Dermis microvascular lymphatic vessel endothelial cell (primary cell): Measurements from ENCODE around the gene SCGB1C1. TPM values are rescaled to one million over a fixed set of nuclear protein-coding genes. Genes with fewer than 3 reads are reported as not detected.
"Not testable (repeated sequence)": the region's sequence is repeated elsewhere in the genome, so short reads cannot be mapped to it uniquely, and the experiment has no call there.

ENCODE experiments used
- DNase-seq, 2 donors: peaks; one replicate each; pipeline versions ENCODE4 v3.0.0 to v3.0.0-alpha.2; 2010; ENCODE audit warnings: low read depth in 2 of 2
- total RNA-seq: library from RNA; depleted of rRNA; stranded (reverse); fragments of >200 nt; gene quantifications from 2 replicates; pipeline ENCODE4 v1.2.1, GENCODE V29; 2014

Gene SCGB1C1
- total RNA-seq, 1 donor from 2014 or later, result not detected

DNA sequence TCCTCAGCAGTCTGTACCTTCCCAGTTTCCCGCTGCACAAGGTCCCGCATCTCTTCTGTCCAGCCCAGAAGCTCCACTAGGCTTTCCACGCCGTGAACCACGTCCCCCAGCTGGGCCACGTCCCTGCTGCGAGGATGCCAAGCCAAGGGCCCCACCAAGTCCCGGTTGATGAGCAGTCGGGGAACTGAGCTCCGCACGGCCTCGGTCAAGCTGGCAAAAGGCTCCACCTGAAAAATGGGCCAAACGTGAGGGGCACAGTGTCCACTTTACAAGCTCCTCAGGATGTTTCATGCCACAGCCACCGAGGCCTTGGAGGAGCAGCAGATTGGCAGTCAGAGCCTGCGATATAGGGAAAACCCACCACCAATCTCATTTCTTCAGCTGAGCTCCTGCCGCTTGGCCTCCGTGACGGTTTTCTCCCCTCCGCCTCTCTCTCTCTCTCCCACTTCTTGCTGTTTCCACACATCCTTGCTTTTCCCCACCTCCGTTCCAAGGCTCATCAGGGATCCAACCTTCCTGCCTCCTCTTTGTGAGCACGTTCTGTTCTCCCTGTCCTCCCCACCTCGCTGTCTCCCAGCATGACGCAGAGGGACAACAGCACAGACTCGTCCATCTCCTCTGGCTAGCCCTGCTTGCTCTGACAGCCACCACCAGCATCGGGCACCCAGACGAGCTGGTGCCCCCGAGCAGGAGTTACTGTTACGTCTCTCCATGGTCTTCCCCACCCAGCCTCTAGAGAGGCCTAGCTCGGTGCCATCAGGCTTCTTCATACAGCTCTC lies 26.1 kb downstream of the SCGB1C1 start:
- DNase-seq, result no peak

DNA sequence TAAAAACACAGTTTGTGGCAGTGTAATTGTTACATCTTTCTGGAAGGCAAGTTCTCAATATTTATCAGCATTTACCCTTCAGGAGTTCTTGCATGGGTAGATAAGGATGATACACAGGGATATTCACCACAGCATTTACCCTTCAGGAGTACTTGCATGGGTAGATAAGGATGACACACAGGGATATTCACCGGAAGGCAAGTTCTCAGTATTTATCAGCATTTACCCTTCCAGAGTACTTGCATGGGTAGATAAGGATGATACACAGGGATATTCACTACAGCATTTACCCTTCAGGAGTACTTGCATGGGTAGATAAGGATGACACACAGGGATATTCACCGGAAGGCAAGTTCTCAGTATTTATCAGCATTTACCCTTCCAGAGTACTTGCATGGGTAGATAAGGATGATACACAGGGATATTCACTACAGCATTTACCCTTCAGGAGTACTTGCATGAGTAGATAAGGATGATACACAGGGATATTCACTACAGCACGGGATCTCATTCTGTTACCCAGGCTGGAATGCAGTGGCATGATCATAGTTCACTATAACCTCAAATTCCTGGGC lies 27.9 kb downstream of the SCGB1C1 start:
- not testable (repeated sequence) for DNase-seq

DNA sequence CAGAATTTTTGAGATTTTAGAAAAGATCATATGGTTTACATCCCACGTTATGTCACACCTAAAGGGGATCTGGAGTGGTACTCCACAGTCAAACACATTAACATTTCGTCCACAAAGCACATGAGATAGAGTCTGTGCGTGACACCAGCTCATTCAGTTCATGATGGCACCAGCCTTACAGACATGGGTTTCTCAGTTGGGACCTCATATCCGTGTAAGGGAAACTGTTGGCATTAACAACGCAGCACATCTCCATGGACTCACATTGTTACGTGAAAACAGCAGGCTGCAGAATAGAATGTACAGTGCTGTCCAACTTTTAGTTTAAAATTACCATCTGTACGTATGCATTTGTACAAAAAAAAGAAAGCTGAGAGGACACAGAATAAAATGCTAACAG lies 28.7 kb downstream of the SCGB1C1 start:
- DNase-seq, result no peak

DNA sequence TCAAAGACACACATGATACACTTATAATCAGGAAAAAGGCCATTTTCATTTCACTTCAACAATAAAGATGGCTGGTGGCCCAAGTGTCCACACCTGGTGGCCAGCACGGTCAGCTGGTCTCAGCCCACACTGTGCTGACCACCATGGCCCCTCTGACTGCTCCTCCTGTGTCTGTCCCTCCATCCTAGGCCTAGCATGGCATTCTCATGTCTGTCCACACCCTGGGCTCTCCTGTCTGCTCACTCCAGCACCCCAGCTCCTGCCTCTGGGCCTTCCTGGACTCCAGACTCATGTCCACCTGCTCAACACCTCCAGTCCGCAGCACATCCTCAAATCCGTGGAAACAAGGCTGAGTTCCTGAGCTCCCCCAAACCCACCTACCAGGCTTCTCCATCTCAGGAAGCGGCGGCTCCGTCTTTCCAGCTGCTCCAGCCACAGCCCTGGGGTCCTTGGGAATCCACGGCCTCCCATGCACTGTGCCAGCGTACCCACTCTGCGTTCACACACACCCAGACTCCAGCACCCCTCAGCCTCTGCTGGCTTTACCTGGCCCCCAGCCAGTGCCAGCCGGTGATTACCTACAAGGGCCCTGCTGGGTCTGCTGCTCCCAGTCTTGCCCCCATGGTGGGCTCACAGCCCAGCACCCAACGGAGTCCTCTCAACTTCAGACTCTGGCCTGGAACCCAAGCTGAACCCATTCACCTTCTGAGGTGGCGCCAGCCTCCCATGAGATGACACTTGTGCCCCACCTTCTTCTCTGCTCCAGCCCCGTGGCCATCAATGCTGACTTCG lies 29.3 kb downstream of the SCGB1C1 start:
- no peak for DNase-seq

DNA sequence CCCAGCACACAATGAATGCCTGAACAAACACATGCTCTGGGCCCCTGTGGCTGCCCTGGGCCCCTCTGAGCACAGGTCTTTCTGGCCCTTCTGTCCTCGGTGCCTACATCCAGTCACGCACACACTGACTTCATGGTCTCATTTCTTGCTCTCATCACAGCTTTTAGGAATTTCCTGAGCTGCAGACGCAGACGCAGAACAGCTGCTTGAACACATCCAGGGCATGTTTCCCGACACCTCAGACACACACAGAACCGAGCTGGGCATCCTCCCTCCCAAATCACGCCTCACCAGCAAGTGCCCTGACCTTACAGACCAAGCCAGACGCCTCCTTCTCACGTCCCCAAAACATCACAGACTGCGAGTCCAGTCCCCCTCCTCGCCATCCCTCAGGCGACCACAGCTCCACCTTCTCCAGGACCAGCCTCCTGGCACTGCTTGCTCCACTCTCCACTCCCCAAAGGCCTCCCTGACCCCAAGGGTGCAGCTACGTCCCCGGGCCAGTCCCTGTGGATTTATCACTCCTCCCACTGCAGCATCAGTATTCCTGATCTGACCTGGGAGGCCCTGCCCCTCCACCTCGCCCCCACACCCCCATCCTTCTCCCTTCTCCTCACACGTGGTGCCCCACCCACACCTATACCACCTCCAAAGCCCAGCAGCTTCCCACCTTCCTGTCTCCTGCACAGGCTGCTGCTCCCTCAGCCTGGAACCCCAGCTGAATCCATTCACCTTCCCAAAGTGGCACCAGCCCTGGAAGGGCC lies 30.3 kb downstream of the SCGB1C1 start:
- DNase-seq, result no peak

DNA sequence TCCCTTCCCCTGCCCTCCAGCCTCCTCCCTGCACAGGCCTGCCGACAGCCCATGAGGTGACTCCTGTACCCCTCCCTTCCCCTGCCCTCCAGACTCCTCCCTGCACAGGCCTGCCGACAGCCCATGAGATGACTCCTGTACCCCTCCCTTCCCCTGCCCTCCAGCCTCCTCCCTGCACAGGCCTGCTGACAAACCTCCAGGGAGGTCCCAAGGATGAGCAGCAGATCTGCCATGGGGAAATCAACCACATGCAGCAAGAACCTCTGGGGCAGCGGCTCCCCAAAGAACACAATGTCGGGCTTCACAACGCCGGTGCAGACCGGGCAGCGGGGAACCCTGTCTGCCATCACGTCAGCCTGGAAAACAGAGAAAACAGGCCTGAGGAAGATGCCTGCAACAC lies 31.0 kb downstream of the SCGB1C1 start:
- DNase-seq, result no peak

DNA sequence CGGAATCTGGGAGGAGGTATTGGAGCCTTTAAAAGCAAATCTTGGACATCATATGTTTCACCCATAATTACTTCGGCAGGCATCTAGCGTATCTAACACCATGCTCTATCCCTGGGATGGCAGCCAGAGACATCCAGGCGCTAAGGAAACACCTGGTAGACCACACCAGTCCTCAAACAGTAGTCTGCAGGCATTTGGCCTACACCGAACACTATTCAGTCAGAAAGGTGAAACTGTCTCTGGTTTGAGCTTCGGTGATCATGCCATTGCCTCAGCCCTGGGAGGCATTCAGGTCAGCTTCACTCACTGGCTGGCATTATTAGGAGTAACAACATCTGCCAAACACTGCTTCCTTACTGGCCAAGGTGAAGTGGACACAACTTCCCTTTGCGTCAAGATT lies 31.5 kb downstream of the SCGB1C1 start:
- no peak for DNase-seq

DNA sequence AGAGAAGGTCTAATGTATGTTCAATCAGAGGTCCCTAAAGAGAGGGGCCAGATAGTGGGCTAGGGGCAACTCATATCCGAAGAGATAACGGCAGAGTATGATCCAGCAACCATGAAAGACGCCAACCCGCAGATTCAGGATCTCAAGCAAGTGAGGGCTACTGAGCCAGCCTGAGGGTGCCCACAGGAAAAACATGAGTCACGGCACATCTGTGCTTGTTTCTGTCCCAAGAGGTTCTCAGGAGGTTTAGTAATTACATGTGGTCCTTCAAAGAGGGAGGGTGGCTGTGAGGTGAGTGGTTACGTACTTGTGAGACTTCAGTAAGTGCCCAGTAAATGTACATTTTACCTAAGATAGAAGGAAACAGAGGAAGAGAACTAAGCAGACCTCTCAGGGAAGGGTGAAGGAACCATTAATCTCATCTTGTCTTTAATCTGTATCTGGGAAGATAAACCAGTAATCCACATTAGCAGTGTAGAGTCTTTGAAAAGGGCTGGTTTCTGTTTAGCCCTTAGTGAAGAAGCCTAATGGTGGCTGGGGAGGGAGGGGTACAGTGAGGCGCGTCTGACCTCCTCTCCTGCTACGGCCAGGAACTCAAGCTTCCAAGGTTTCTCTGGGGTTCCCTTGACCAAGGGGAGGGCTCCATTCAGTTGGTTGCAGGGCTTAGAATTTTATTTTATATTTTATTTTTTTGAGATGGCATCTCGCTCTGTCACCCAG lies 33.0 kb downstream of the SCGB1C1 start:
- DNase-seq, result no peak

DNA sequence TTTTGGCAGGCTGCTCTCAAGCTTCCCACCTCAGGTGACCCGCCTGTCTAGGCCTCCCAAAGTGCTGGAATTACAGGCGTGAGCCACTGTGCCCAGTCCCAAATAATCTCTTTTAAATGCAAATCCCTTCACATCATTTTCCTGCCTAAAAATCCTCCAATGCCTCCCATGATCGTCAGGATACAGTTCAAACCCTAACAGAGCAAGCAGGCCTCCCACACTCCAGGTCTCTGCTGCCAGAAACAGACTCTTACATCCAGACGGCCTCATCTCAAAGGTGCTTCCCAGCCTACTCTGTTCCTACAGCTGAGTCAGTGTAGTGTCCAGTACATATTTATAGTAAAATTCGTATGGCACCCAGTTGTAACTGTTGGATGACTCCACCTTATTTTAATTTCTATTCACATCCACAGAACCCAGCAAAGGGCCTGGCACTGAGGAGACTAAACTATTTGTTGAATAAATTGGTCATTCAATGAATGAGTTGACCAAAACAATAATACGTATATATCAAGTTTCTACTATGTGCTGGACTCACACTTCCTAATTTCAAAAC lies 35.0 kb downstream of the SCGB1C1 start:
- no peak for DNase-seq

DNA sequence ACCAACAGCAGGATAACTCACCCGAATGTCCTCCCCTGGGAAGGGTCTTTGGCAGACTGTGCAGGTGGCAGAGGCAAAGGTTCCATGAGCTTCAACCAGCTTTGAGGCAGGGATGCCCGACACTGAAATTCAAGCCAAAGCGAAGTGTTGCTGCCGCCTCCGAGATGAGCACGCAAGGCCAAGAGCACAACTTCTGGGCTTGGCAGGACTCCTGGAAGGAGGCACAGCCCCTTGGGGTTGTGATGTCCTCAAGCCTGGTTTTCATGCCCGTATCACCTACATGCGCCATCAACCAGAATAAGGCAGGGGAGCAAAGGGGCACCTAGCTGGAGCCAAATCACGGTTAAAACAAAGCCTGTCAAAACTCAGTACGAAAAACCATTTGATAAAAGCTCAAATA lies 37.6 kb downstream of the SCGB1C1 start:
- no peak for DNase-seq

DNA sequence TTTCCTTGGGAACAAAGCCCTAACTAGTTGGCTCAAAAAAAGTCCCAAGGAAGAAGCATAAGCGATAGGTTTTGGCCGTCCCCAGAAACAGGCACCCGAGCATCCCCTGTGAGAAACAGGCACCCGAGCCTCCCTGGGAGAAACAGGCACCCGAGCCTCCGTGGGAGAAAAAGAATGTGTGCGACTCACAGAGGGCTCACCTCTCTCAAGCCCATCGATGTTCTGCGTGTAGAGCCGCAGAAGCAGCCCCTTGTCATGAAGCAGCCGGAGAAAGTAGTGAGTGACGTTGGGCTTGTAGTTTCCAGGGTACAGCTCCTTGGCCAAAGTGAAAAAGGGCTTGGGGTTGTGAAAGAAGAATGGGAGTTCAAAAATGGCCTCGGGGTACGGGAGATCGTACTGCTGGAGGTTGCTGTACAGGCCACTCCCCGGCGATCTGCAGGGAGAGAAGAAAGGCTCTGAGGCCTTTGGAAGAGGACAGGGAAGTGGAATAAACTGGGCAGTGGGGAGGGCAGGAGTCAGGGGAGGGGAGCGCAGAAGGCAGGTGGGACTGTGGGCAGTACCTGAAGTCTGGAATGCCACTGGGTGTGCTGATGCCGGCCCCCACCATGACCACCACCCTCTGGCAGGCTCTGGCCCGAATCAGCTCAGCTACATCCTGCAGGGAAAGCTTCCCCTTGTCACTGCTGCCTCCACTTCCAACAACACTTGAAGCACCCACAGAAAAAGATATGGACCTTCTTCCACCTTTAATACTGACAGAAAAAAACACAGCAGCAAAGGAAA lies 40.1 kb downstream of the SCGB1C1 start:
- no peak for DNase-seq

DNA sequence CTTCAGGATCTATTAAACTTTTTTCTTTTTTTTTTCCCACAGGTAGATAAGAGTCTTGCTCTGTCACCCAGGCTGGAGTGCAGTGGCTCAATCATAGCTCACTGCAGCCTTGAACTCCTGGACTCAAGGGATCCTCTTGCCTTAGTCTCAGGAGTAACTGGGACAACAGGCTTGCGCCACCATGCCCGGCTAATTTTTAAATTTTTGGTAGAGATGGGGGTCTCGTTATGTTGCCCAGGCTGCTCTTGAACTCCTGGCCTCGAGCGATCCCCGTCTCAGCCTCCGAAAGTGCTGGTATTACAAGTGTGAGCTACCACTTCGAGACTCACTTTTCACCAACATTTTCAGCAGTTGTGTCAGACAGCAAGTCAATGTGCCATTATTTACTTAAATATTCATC lies 42.3 kb downstream of the SCGB1C1 start:
- no peak for DNase-seq

DNA sequence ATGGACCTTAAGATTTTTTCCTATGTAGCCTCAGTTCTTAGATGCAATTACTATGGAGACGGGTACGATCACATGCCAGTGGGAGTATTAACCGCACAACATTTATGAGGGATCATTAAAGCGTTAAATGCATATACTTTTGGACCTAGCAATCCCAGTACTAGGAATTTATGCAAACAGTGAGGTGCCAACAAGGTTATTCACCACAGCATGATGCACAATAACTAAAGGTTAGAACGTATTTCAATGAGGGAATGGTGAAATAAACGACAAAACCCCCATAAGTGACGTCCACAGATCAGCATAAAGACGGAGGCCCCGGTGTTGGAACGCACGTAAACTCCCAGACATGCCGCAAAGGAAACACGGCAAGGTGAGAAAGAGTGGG lies 42.7 kb downstream of the SCGB1C1 start:
- DNase-seq, result no peak

DNA sequence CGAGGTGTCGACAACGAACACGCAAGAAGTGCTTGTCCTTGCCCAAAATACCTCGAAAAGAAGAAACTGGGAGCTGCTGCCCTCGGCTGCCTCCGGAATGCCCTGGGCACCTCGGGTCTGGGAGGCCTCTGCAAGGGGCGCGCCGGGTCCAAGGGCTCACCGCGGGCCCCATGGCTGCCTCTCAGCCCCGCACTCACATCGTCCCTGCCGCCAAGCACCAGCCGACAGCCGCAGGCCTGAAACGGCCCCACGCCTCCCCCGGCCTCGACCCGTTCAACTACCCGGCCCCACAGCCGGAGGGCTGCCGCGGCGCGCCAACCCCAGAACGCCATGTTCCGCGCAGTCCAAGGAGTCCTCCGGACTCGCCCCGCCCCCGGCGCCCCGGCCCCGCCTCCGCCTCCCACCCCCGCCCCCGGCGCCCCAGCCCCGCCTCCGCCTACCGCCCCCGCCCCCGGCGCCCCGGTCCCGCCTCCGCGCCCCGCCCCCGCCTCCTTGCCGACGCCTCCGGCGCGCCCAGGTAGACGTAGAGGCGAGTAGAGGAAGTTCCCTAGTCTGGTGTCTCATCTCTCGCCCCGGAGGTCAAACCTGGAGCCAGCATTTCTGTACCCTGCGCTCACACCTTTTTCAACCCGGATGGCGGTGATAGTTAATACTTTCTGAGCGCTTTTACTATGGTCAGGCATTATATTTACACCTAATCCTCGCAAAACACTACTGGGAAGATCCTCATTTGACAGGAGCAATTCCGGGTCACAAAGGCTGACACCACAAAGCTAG lies 43.3 kb downstream of the SCGB1C1 start, which contains the start of gene SIRT3:
Gene SIRT3 (minus strand): TSS at position 346 of the 777 bp plus-strand sequence. CDS start 14 bp downstream, at position 332.
- peak; percentile 22 to 83 for DNase-seq

DNA sequence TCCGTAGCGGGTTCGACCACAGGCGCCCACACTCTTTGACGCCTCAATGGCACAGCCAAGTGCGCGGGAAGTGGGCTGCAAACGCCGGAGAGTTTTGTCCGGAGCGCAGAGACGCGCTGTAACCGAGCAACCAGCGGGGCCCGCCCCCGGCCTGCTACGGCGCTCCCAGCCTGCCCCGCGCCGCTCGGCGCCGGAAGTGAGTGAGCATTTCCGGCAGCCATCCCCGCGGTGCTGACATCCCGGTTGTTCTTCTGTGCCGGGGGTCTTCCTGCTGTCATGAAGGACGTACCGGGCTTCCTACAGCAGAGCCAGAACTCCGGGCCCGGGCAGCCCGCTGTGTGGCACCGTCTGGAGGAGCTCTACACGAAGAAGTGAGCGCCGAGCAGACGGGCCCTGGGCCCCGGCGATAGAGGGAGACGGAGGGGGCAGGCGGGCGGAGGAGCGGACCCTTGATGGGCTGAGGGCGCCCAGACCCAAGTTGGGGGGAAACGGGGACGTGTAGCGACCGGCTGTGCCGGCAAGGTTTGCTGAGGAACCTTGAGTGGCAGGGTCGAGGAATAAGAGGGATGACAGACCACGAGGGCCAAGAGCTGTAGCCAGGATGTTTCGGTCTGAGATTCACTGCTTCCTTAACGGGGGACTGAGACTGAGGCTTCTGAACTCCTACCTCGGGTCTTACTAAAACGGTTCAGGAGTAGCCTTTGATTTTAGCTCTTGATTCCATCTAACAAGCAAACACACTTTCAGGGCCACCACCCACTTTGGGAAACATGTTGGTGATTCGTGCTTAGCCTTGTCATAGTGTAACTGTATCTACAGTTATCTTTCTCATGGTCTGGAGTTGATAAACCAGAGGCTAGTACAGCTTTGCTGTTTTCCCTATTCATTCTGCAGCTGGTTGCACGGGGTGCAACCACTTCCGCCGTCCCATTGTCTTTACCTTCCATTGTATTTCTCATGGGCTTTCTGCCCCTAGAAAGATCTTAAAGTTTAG lies 44.2 kb downstream of the SCGB1C1 start, which contains the start of gene PSMD13:
Gene PSMD13 (plus strand): TSS at position 203 of the 994 bp plus-strand sequence. CDS start 74 bp downstream, at position 277.
- DNase-seq, result peak; percentile 76 to 89

DNA sequence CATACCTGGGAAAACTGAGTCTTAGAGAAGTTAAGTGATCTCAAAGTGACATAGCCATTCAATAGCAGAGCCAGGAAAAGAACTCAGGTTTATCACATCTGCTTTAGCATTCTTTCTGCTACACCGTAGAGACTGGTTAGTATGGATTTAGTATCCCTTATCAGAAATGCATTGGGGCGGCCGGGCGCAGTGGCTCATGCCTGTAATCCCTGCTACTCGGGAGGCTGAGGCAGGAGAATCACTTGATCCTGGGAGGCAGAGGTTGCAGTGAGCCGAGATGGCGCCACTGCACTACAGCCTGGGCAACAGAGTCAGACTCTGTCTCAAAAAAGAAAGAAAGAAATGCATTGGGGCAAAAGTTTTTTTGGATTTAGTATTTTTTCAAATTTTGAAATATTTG lies 45.5 kb downstream of the SCGB1C1 start:
- not testable (repeated sequence) for DNase-seq

DNA sequence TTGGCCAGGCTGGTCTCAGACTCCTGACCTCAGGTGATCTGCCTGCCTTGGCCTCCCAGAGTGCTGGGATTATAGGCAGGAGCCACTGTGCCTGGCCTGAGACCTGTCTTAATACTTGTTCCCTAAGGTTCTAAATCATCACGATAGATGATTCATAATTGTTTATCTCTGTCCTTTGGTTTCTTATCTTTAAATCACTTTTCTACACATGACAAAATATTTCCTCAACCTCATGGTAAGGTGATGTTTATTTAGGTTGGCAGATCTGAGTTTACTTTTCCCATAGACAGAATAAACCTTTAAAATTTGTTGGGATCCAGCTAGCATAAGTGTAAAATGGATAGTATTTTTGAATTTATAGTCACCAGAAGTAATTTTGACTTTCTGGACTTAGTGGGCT lies 47.4 kb downstream of the SCGB1C1 start:
- no peak for DNase-seq

DNA sequence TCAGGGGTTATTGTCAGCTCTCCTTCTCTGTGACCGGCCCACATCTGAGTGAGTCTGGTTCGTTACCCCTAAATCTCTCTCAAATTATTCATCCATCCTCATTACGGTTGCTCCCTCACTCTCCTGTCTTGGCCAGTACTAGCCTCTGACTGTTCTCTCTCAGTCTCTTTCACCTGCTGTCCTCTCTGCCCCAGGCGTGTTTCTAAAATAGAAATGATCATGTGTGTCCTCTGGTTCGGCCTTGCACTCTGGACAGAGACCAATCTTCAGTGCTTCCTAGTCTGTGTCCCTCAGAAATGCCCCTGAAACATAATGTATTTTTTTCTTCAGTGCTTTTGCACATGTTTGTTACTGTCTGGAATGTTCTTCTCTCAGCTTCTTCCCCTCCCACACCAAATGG lies 48.8 kb downstream of the SCGB1C1 start:
- no peak for DNase-seq
